Mucosa of descending colon (tissue), 3 donors: Measurements from ENCODE around the gene ROBO1. TPM values are rescaled to one million over a fixed set of nuclear protein-coding genes. Genes with fewer than 3 reads are reported as not detected.

ENCODE experiments used
- ATAC-seq: fragments of 200-7000 bp; cut with Tn5 transposase; one replicate; pipeline ENCODE4 v1.9.1; 2020; ENCODE audit warnings: mild to moderate bottlenecking, moderate library complexity
- DNase-seq, 3 donors: peaks; one replicate each; pipeline ENCODE4 v3.0.0-alpha.2; 2020
- H3K36me3 ChIP-seq: fragments of 200-600 bp; one replicate; pipeline ENCODE4 v1.8.0; 2021; ENCODE audit warnings: low read depth, mild to moderate bottlenecking
- H3K4me1 ChIP-seq: fragments of 200-600 bp; one replicate; pipeline ENCODE4 v1.8.0; 2021; ENCODE audit warnings: low read depth, mild to moderate bottlenecking
- H3K4me3 ChIP-seq: fragments of 200-600 bp; one replicate; pipeline ENCODE4 v1.8.0; 2021; ENCODE audit warnings: mild to moderate bottlenecking
- H3K9me3 ChIP-seq: fragments of 200-600 bp; one replicate; pipeline ENCODE4 v1.8.0; 2021; ENCODE audit warnings: mild to moderate bottlenecking
- CTCF ChIP-seq: fragments of 200-600 bp; IDR thresholded peaks from one replicate; pipeline ENCODE4 v1.8.0; 2022; ENCODE audit warnings: antibody characterized with exemption, mild to moderate bottlenecking
- intact Hi-C, 2 donors: fragments of 100-400 bp; cut with DNase I in 1 of 2; cut with micrococcal nuclease in 1 of 2; formaldehyde crosslinking; loops; one replicate each; pipeline versions ENCODE4 v1.11.0 to v1.11.1; 2022; cut with DNase I, micrococcal nuclease
- total RNA-seq, 3 donors: library from RNA; stranded (reverse); fragmentation: NEBNext Ultra II Directional in 2 of 3; extraction: Animal tissue kit (Norgen Biotek cat#: 25700) in 2 of 3; gene quantifications; one replicate each; pipeline versions ENCODE4 v1.2.1 to v1.2.4, GENCODE V29; 2021 to 2023
- donor health status: DM: no; HTN: no; CAD: no; lungs with moderate emphysema.
- donor health status: DM: no; HTN: no; CAD: no.
- donor health status: DM: no; HTN: yes; CAD: no.

ROBO1 gene
- total RNA-seq, 3 donors from 2014 or later, result 4.3 to 22.7 (median 10.1) TPM

- DNase-seq (no peak), ATAC-seq (no peak)
- Histone ChIP-seq H3K4me1 (no peaks in the 10 kb centered on the region), H3K4me3 (no peak overlapping the region), H3K36me3 (no peaks in the 10 kb centered on the region), H3K9me3 (peaks cover 5% of the 10 kb centered on the region)
- intact Hi-C loops, result no loop called here
- TF ChIP-seq CTCF, result no peak
These were observed 522.3 kb downstream of the ROBO1 start for GRCh38 chr3:79245284-79246138.

DNA sequence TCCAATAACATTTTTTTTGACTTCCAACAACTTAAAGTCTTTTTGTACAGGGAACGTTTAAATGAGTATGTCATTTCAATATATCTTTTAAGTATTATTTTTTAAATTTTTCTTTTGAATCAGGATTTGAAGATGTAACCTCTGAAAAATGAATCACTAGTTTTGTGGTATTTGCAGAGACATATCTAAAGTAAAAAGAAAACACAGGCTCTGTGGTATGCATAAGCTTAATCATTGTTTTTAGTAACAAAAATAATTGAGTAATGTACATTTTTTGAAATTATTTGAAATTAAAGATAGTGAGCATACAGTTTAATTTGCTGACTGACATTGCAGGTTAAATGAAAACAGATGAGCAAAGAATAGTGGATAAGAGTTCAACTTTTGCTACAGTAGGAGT, 531.3 kb downstream of the ROBO1 start:
- H3K9me3 ChIP-seq, result no peaks in the 10 kb centered on the region
- ATAC-seq, result no peak
- no peak for DNase-seq
- no peak overlapping the region for H3K4me3 ChIP-seq
- intact Hi-C loops, result no loop called here
- H3K4me1 ChIP-seq, result no peaks in the 10 kb centered on the region
- TF ChIP-seq CTCF, result no peak
- H3K36me3 ChIP-seq, result no peaks in the 10 kb centered on the region

DNA sequence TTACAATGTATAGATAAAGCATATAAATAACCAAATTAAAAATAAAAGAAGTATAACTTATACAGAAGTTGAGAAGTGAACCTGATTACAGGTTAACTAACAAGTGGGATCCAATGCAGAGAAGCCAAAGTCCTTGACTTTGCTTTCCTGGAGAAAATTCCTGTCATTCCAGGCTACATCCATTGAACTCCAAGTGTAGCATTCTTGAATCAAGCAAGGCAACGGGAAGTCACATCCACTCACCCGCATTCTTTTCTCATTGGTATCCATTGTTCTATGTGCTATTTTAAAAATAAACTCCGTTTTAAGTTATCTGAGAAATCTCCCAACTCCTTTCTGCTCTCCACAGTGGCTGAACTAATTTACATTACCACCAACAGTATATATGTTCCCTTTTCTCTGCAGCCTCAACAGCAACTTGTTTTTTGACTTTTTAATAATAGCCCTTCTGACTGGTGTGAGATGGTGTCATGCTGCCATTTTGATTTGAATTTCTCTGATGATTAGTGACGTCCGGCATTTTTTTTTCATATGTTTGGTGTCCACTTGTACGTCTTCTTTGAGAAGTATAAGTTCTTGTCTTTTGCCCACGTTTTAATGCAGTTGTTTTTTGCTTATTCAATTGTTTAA, 534.3 kb downstream of the ROBO1 start:
- no peak for TF ChIP-seq CTCF
- intact Hi-C loops, result no loop called here
- Histone ChIP-seq H3K4me1 (no peaks in the 10 kb centered on the region), H3K36me3 (no peaks in the 10 kb centered on the region), H3K4me3 (no peak overlapping the region), H3K9me3 (no peaks in the 10 kb centered on the region)
- ATAC-seq, result no peak
- no peak for DNase-seq

- ATAC-seq (peak; percentile 51), DNase-seq (peak in 1 of 3 donors; percentile 10)
- H3K36me3 ChIP-seq, result no peaks in the 10 kb centered on the region
- H3K9me3 ChIP-seq, result no peaks in the 10 kb centered on the region
- H3K4me3 ChIP-seq, result no peak overlapping the region
- intact Hi-C loops, result no loop called here
- H3K4me1 ChIP-seq, result no peaks in the 10 kb centered on the region
- no peak for TF ChIP-seq CTCF
These were observed 537.5 kb downstream of the ROBO1 start for GRCh38 chr3:79230266-79230665.

GRCh38 chr3:79217096-79217495, 550.7 kb downstream of the ROBO1 start:
- DNase-seq (no peak), ATAC-seq (no peak)
- H3K9me3 ChIP-seq, result no peaks in the 10 kb centered on the region
- intact Hi-C loops, result no loop called here
- H3K36me3 ChIP-seq, result no peaks in the 10 kb centered on the region
- no peak for TF ChIP-seq CTCF
- no peak overlapping the region for H3K4me3 ChIP-seq
- no peaks in the 10 kb centered on the region for H3K4me1 ChIP-seq
